Measurements from ENCODE around the gene GPBP1L1. TPM values are rescaled to one million over a fixed set of nuclear protein-coding genes. Genes with fewer than 3 reads are reported as not detected.
A peak's percentile ranks its signal among the peaks of the same experiment; 100 is the strongest.

GPBP1L1 gene
- total and polyA plus RNA-seq, 9 of the 15 experiments (the other 6 are each of a cell fraction or from before 2014, with no cell fraction given) = 86.0 to 216 (median 138) TPM

DNA sequence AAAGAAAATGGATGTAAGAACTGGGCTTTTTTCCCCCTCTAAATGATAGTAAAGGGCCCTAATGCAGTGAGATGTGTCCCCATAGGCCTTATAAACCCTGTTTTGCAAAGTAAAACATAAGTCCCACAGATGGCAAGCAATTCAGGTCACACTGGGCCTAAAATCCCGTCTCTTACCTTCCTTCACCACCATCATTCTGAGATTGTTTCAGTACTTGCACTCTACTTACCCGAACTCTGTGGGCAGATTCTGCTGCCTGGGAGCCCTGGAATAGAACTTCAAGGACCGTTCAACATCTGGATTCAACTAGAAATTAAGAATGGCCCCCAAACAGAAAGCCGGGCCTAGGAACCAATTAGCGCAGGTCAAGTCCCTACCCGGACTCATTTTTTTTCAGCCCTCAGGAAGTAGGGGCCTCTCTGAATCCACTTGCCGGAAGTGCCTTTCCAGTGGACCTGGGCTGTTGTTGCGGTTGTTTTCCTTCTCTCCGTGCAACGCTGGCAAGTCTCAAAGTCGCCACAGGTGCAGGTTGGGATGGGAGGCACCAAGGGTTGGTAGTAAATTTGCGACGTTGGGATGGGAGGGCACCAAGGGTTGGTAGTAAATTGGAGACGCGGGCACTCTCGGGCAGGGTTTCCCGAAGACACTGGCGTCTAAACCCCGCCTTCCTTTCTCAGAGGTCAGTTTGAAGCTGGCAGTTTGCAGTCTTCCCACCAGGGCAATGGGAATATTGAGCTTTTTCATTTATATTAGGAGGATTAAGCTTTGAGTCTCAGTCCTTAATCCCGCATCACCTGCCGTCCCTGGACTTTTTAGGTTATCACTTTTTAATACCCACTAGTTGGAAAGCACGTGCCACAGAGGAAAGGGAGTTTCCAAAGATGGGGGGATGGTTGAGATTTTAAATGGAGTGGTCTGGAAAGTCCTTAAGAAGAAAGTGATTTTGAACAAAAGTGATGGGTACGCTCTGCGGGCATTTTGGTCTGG lies 1.7 kb upstream of the GPBP1L1 start, which contains the start of gene TMEM69 (continued):
- TF ChIP-seq OTX1 (CRISPR knock-in tag; IDR thresholded peaks at IDR 0.05) = peak; percentile 90
- no peak for TF ChIP-seq BRCA1 (IDR thresholded peaks at IDR 0.05)
- TF ChIP-seq BRCA1 (CRISPR knock-in tag; IDR thresholded peaks at IDR 0.05) = no peak
- TF ChIP-seq TEAD4 (IDR thresholded peaks at IDR 0.05; ENCODE audit: low read length) = peak; percentile 34; the same call in 1 of the 2 replicates
- no peak for TF ChIP-seq TEAD4 (CRISPR knock-in tag; IDR thresholded peaks at IDR 0.05; ENCODE audit: borderline replicate concordance)
- TF ChIP-seq PCBP1 (IDR thresholded peaks at IDR 0.05; ENCODE audit: low read depth, low read length, poor library complexity, severe bottlenecking) = no peak
- TF ChIP-seq HDGF (IDR thresholded peaks at IDR 0.05) = no peak; the same call in 1 of the 2 replicates
- TF ChIP-seq, protein P1, sequence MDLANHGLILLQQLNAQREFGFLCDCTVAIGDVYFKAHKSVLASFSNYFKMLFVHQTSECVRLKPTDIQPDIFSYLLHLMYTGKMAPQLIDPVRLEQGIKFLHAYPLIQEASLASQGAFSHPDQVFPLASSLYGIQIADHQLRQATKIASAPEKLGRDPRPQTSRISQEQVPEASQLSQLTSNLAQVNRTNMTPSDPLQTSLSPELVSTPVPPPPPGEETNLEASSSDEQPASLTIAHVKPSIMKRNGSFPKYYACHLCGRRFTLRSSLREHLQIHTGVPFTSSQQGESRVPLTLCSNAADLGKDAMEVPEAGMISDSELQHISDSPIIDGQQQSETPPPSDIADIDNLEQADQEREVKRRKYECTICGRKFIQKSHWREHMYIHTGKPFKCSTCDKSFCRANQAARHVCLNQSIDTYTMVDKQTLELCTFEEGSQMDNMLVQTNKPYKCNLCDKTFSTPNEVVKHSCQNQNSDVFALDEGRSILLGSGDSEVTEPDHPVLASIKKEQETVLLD (IDR thresholded peaks at IDR 0.05) = no peak; the same call in 1 of the 2 replicates
- TF ChIP-seq LCOR (CRISPR knock-in tag; IDR thresholded peaks at IDR 0.05) = peak; percentile 57; the same call in 1 of the 2 replicates
- TF ChIP-seq HDAC8 (tag; IDR thresholded peaks at IDR 0.05) = no peak; the same call in 1 of the 2 replicates
- TF ChIP-seq TRIM24 (IDR thresholded peaks at IDR 0.05) = peak in 1 of 2 experiments; percentile 98; a peak in 2 of 4 replicates
- no peak for TF ChIP-seq ZBTB8A (IDR thresholded peaks at IDR 0.05; ENCODE audit: partially characterized antibody)
- no peak for TF ChIP-seq U2AF2 (optimal IDR thresholded peaks at IDR 0.05; ENCODE audit: low read depth, low read length)
- 0 out of 2 replicates have a peak, but pooled peaks have one; percentile 77 for TF ChIP-seq GTF2A2 (tag; IDR thresholded peaks at IDR 0.05)
- TF ChIP-seq NFIC (IDR thresholded peaks at IDR 0.05) = peak; percentile 50
- TF ChIP-seq GABPA (tag; conservative IDR thresholded peaks at IDR 0.05; ENCODE audit: low read depth) = peak; percentile 100
- TF ChIP-seq RBM15 (IDR thresholded peaks at IDR 0.05; ENCODE audit: insufficient read depth, low read length) = no peak
- TF ChIP-seq CBX2 (IDR thresholded peaks at IDR 0.05; ENCODE audit: insufficient read depth, low read length, poor library complexity, severe bottlenecking) = no peak
- TF ChIP-seq, protein P2, sequence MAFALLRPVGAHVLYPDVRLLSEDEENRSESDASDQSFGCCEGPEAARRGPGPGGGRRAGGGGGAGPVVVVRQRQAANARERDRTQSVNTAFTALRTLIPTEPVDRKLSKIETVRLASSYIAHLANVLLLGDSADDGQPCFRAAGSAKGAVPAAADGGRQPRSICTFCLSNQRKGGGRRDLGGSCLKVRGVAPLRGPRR (CRISPR knock-in tag; IDR thresholded peaks at IDR 0.05) = no peak
- TF ChIP-seq ZNF444 (CRISPR knock-in tag; IDR thresholded peaks at IDR 0.05) = no peak
- TF ChIP-seq, protein P3, sequence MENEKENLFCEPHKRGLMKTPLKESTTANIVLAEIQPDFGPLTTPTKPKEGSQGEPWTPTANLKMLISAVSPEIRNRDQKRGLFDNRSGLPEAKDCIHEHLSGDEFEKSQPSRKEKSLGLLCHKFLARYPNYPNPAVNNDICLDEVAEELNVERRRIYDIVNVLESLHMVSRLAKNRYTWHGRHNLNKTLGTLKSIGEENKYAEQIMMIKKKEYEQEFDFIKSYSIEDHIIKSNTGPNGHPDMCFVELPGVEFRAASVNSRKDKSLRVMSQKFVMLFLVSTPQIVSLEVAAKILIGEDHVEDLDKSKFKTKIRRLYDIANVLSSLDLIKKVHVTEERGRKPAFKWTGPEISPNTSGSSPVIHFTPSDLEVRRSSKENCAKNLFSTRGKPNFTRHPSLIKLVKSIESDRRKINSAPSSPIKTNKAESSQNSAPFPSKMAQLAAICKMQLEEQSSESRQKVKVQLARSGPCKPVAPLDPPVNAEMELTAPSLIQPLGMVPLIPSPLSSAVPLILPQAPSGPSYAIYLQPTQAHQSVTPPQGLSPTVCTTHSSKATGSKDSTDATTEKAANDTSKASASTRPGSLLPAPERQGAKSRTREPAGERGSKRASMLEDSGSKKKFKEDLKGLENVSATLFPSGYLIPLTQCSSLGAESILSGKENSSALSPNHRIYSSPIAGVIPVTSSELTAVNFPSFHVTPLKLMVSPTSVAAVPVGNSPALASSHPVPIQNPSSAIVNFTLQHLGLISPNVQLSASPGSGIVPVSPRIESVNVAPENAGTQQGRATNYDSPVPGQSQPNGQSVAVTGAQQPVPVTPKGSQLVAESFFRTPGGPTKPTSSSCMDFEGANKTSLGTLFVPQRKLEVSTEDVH (IDR thresholded peaks at IDR 0.05; ENCODE audit: low read depth, partially characterized antibody) = peak; percentile 91
- no peak for TF ChIP-seq ZNF212 (CRISPR knock-in tag; IDR thresholded peaks at IDR 0.05)

Data from K562 (cell line).